ENCODE data around the gene TRHDE.

Gene TRHDE

GRCh38 chr12:72471806-72472205 lies 199.6 kb downstream of the TRHDE start:
- H3K27ac ChIP-seq (replicated peaks) = no peak overlapping the region
- H3K4me3 ChIP-seq (replicated peaks; ENCODE audit: insufficient read depth, low read length) = no peak overlapping the region
- DNase-seq (ENCODE audit: low read depth in 1 of 2, low spot score in 1 of 2) = no peak
- no peaks in the 10 kb centered on the region for H3K27me3 ChIP-seq (ENCODE audit: insufficient read depth, poor library complexity, severe bottlenecking)
- TF ChIP-seq GABPA (IDR thresholded peaks at IDR 0.05; ENCODE audit: low read depth) = no peak
- no peak for TF ChIP-seq SPI1 (IDR thresholded peaks at IDR 0.05; ENCODE audit: borderline replicate concordance, low read depth)
- TF ChIP-seq POLR2AphosphoS5 (IDR thresholded peaks at IDR 0.05; ENCODE audit: low read depth) = no peak
- TF ChIP-seq, protein P1, sequence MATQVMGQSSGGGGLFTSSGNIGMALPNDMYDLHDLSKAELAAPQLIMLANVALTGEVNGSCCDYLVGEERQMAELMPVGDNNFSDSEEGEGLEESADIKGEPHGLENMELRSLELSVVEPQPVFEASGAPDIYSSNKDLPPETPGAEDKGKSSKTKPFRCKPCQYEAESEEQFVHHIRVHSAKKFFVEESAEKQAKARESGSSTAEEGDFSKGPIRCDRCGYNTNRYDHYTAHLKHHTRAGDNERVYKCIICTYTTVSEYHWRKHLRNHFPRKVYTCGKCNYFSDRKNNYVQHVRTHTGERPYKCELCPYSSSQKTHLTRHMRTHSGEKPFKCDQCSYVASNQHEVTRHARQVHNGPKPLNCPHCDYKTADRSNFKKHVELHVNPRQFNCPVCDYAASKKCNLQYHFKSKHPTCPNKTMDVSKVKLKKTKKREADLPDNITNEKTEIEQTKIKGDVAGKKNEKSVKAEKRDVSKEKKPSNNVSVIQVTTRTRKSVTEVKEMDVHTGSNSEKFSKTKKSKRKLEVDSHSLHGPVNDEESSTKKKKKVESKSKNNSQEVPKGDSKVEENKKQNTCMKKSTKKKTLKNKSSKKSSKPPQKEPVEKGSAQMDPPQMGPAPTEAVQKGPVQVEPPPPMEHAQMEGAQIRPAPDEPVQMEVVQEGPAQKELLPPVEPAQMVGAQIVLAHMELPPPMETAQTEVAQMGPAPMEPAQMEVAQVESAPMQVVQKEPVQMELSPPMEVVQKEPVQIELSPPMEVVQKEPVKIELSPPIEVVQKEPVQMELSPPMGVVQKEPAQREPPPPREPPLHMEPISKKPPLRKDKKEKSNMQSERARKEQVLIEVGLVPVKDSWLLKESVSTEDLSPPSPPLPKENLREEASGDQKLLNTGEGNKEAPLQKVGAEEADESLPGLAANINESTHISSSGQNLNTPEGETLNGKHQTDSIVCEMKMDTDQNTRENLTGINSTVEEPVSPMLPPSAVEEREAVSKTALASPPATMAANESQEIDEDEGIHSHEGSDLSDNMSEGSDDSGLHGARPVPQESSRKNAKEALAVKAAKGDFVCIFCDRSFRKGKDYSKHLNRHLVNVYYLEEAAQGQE (IDR thresholded peaks at IDR 0.05; ENCODE audit: insufficient replicate concordance, low read depth) = no peak
- TF ChIP-seq, protein P2, sequence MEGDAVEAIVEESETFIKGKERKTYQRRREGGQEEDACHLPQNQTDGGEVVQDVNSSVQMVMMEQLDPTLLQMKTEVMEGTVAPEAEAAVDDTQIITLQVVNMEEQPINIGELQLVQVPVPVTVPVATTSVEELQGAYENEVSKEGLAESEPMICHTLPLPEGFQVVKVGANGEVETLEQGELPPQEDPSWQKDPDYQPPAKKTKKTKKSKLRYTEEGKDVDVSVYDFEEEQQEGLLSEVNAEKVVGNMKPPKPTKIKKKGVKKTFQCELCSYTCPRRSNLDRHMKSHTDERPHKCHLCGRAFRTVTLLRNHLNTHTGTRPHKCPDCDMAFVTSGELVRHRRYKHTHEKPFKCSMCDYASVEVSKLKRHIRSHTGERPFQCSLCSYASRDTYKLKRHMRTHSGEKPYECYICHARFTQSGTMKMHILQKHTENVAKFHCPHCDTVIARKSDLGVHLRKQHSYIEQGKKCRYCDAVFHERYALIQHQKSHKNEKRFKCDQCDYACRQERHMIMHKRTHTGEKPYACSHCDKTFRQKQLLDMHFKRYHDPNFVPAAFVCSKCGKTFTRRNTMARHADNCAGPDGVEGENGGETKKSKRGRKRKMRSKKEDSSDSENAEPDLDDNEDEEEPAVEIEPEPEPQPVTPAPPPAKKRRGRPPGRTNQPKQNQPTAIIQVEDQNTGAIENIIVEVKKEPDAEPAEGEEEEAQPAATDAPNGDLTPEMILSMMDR (IDR thresholded peaks at IDR 0.05; ENCODE audit: insufficient read depth, low read length) = no peak

- Histone ChIP-seq H3K27ac (replicated peaks) (no peak overlapping the region), H3K4me3 (replicated peaks; ENCODE audit: insufficient read depth, low read length) (no peak overlapping the region), H3K27me3 (ENCODE audit: insufficient read depth, poor library complexity, severe bottlenecking) (no peaks in the 10 kb centered on the region)
- no peak for DNase-seq (ENCODE audit: low read depth in 1 of 2, low spot score in 1 of 2)
- TF ChIP-seq SPI1 (IDR thresholded peaks at IDR 0.05; ENCODE audit: borderline replicate concordance, low read depth) = no peak
- TF ChIP-seq, protein P1 (IDR thresholded peaks at IDR 0.05; ENCODE audit: insufficient replicate concordance, low read depth) = no peak
These were observed 200.2 kb downstream of the TRHDE start for GRCh38 chr12:72472350-72472749.

- no peak for DNase-seq (ENCODE audit: low read depth in 1 of 2, low spot score in 1 of 2)
- Histone ChIP-seq H3K27me3 (ENCODE audit: insufficient read depth, poor library complexity, severe bottlenecking) (no peaks in the 10 kb centered on the region), H3K4me3 (replicated peaks; ENCODE audit: insufficient read depth, low read length) (no peak overlapping the region), H3K27ac (replicated peaks) (no peak overlapping the region)
- TF ChIP-seq, protein P2 (IDR thresholded peaks at IDR 0.05; ENCODE audit: insufficient read depth, low read length) = no peak
- no peak for TF ChIP-seq POLR2AphosphoS5 (IDR thresholded peaks at IDR 0.05; ENCODE audit: low read depth)
- no peak for TF ChIP-seq GABPA (IDR thresholded peaks at IDR 0.05; ENCODE audit: low read depth)
- TF ChIP-seq, protein P1 (IDR thresholded peaks at IDR 0.05; ENCODE audit: insufficient replicate concordance, low read depth) = no peak
- TF ChIP-seq SPI1 (IDR thresholded peaks at IDR 0.05; ENCODE audit: borderline replicate concordance, low read depth) = no peak
These were observed 204.1 kb downstream of the TRHDE start for GRCh38 chr12:72476301-72476700.

All from HL-60 (cell line).